ENCODE data around the gene POLL.

- TF ChIP-seq FOS (IDR thresholded peaks at IDR 0.05; ENCODE audit: borderline replicate concordance, extremely low read depth, insufficient read length) (no peak), STAT1 (conservative IDR thresholded peaks at IDR 0.05) (no peak), BRCA1 (IDR thresholded peaks at IDR 0.05; ENCODE audit: low read depth, low read length) (no peak), CTCF (IDR thresholded peaks at IDR 0.05 in 2 of 3, conservative IDR thresholded peaks at IDR 0.05 in 1 of 3; ENCODE audit: control insufficient read depth in 2 of 3, extremely low read depth in 1 of 3, insufficient read depth in 1 of 3, low read depth in 3 of 3, low read length in 3 of 3) (no peak), ATF2 (IDR thresholded peaks at IDR 0.05; ENCODE audit: low read length) (no peak), ASH2L (IDR thresholded peaks at IDR 0.05; ENCODE audit: borderline replicate concordance, low read depth) (no peak), TAF1 (IDR thresholded peaks at IDR 0.05; ENCODE audit: borderline replicate concordance, low read depth, low read length) (no peak), SREBF1 (IDR thresholded peaks at IDR 0.05; ENCODE audit: low read length) (no peak), PBX3 (IDR thresholded peaks at IDR 0.05; ENCODE audit: insufficient replicate concordance, low read depth, low read length) (no peak)
These were observed 30.8 kb upstream of the POLL start for GRCh38 chr10:101618871-101619270.

Data from GM12878 (cell line).